ENCODE measurements around the gene EPB41L1. TPM values are rescaled to one million over a fixed set of nuclear protein-coding genes. Genes with fewer than 3 reads are reported as not detected.

Gene EPB41L1
- total RNA-seq, 1 experiment from 2014 or later, result 7.1 TPM

DNA sequence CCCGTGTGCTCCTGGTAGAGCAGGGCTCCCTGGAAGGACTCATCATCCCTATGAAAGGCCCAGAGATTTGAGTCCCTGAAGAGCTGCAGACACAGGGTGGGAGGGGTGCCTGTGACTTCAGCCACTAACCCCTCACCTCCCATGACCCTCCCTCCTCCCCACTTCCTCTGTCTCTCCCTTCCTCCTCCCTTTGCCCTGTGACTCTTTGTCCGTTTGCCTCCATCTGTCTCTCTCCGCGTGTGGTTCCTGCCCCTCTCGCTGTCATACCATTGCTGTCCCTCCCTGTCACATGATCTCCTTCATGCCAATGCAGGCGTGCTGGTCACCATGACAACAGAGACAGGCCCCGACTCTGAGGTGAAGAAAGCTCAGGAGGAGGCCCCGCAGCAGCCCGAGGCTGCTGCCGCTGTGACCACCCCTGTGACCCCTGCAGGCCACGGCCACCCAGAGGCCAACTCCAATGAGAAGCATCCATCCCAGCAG is 19.0 kb downstream of the EPB41L1 start:
- no TSS peak for BruUV-seq (replicated peaks)
- TF ChIP-seq EZH2 (IDR thresholded peaks at IDR 0.05; ENCODE audit: borderline replicate concordance, low read depth, low read length, poor library complexity, severe bottlenecking), result no peak
- TF ChIP-seq, protein P1, sequence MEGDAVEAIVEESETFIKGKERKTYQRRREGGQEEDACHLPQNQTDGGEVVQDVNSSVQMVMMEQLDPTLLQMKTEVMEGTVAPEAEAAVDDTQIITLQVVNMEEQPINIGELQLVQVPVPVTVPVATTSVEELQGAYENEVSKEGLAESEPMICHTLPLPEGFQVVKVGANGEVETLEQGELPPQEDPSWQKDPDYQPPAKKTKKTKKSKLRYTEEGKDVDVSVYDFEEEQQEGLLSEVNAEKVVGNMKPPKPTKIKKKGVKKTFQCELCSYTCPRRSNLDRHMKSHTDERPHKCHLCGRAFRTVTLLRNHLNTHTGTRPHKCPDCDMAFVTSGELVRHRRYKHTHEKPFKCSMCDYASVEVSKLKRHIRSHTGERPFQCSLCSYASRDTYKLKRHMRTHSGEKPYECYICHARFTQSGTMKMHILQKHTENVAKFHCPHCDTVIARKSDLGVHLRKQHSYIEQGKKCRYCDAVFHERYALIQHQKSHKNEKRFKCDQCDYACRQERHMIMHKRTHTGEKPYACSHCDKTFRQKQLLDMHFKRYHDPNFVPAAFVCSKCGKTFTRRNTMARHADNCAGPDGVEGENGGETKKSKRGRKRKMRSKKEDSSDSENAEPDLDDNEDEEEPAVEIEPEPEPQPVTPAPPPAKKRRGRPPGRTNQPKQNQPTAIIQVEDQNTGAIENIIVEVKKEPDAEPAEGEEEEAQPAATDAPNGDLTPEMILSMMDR (conservative IDR thresholded peaks at IDR 0.05; ENCODE audit: low read depth, low read length), result no peak
- intact Hi-C loops (cut with micrococcal nuclease; ENCODE audit: unreplicated experiment), result no loop called here
- H3K27me3 ChIP-seq (replicated peaks; ENCODE audit: insufficient read depth, low read depth, low read length, poor library complexity), result no peaks in the 10 kb centered on the region
- no peaks in the 10 kb centered on the region for H3K4me1 ChIP-seq (ENCODE audit: insufficient read depth, low read length, poor library complexity, severe bottlenecking)
- ChIA-PET CTCF (interaction anchor here (0.7 kb wide), 1 partner anchor 35 kb away, joined by 6 read pairs; no protein-coding TSS in a partner anchor), POLR2A (ENCODE audit: low non-redundant PET) (no interaction called here)
- H3K9me3 ChIP-seq (ENCODE audit: low read depth, low read length, poor library complexity, severe bottlenecking), result no peaks in the 10 kb centered on the region
- H3K36me3 ChIP-seq (ENCODE audit: insufficient read depth, low read length, poor library complexity, severe bottlenecking), result no peaks in the 10 kb centered on the region
- no peak overlapping the region for H3K4me3 ChIP-seq (ENCODE audit: low read depth, low read length, poor library complexity, severe bottlenecking)
- no peak overlapping the region for H3K27ac ChIP-seq (ENCODE audit: low read depth, low read length, poor library complexity, severe bottlenecking)
- DNase-seq (ENCODE audit: low spot score), result peak; percentile 50

DNA sequence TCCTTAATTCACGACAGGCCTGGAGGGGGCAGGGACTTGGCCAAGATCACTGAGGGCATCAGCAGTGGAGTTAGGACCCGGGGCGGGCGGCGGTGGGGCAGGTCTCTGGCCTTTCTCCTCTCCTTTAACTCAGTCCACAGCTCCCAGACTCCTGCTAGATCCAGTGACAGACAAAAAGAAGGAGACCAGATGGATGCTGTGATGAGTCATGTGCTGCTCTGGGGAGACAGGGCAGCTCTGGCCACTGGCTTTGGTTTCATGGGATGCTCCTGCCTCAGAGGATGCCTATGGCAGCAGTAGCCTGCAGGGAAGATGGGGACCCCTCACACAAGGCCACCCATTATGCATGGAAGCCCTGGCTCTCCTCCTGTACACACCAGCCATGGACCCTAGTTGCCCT is 20.5 kb downstream of the EPB41L1 start:
- BruUV-seq (replicated peaks), result no TSS peak
- no peaks in the 10 kb centered on the region for H3K36me3 ChIP-seq (ENCODE audit: insufficient read depth, low read length, poor library complexity, severe bottlenecking)
- no peaks in the 10 kb centered on the region for H3K9me3 ChIP-seq (ENCODE audit: low read depth, low read length, poor library complexity, severe bottlenecking)
- intact Hi-C loops (cut with micrococcal nuclease; ENCODE audit: unreplicated experiment), result no loop called here
- H3K27ac ChIP-seq (ENCODE audit: low read depth, low read length, poor library complexity, severe bottlenecking), result no peak overlapping the region
- ChIA-PET CTCF (no interaction called here), POLR2A (ENCODE audit: low non-redundant PET) (no interaction called here)
- H3K27me3 ChIP-seq (replicated peaks; ENCODE audit: insufficient read depth, low read depth, low read length, poor library complexity), result no peaks in the 10 kb centered on the region
- H3K4me1 ChIP-seq (ENCODE audit: insufficient read depth, low read length, poor library complexity, severe bottlenecking), result no peaks in the 10 kb centered on the region
- H3K4me3 ChIP-seq (ENCODE audit: low read depth, low read length, poor library complexity, severe bottlenecking), result no peak overlapping the region
- DNase-seq (ENCODE audit: low spot score), result no peak
- TF ChIP-seq, protein P1 (conservative IDR thresholded peaks at IDR 0.05; ENCODE audit: low read depth, low read length), result no peak
- no peak for TF ChIP-seq EZH2 (IDR thresholded peaks at IDR 0.05; ENCODE audit: borderline replicate concordance, low read depth, low read length, poor library complexity, severe bottlenecking)

DNA sequence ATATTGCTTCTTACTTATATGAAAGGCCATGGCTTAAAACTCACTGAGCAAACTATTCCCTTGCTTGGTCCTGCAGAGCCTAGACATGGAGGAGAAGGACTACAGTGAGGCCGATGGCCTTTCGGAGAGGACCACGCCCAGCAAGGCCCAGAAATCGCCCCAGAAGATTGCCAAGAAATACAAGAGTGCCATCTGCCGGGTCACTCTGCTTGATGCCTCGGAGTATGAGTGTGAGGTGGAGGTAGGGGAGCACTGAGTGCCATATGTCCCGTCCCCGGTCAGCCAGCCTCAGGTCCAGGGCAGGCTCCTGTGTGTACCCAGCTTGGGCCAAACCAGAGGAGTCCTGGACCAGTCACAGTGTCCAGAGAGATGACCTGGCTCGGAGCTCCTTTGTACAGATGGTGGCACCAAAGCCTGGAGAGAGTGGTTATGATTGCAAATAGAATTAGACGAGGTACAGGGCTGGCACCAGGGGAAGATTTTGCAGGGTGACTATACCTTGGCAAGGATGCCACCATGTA is 21.0 kb downstream of the EPB41L1 start:
- no peak for DNase-seq (ENCODE audit: low spot score)
- TF ChIP-seq EZH2 (IDR thresholded peaks at IDR 0.05; ENCODE audit: borderline replicate concordance, low read depth, low read length, poor library complexity, severe bottlenecking), result no peak
- TF ChIP-seq, protein P1 (conservative IDR thresholded peaks at IDR 0.05; ENCODE audit: low read depth, low read length), result no peak
- Histone ChIP-seq H3K36me3 (ENCODE audit: insufficient read depth, low read length, poor library complexity, severe bottlenecking) (no peaks in the 10 kb centered on the region), H3K9me3 (ENCODE audit: low read depth, low read length, poor library complexity, severe bottlenecking) (no peaks in the 10 kb centered on the region), H3K27ac (ENCODE audit: low read depth, low read length, poor library complexity, severe bottlenecking) (no peak overlapping the region), H3K4me3 (ENCODE audit: low read depth, low read length, poor library complexity, severe bottlenecking) (no peak overlapping the region), H3K27me3 (replicated peaks; ENCODE audit: insufficient read depth, low read depth, low read length, poor library complexity) (no peaks in the 10 kb centered on the region), H3K4me1 (ENCODE audit: insufficient read depth, low read length, poor library complexity, severe bottlenecking) (no peaks in the 10 kb centered on the region)
- intact Hi-C loops (cut with micrococcal nuclease; ENCODE audit: unreplicated experiment), result no loop called here
- BruUV-seq (replicated peaks), result no TSS peak
- POLR2A ChIA-PET (ENCODE audit: low non-redundant PET), result no interaction called here
- CTCF ChIA-PET, result no interaction called here
